Brain microvascular endothelial cell (primary cell): Measurements from ENCODE around the gene IGF1R.

Source experiments
- DNase-seq: peaks from one replicate; pipeline ENCODE4 v3.0.0-alpha.2; 2020
- H3K27ac ChIP-seq: fragments of 250-450 bp; sonication (Bioruptor Pico); 2 replicates; pipeline ENCODE4 v1.5.1; 2020; ENCODE audit warnings: mild to moderate bottlenecking, moderate library complexity
- H3K27me3 ChIP-seq: fragments of 250-450 bp; sonication (Bioruptor Pico); replicated peaks from 2 replicates; pipeline ENCODE4 v1.5.1; 2020; ENCODE audit warnings: mild to moderate bottlenecking
- H3K36me3 ChIP-seq: fragments of 250-450 bp; sonication (Bioruptor Pico); replicated peaks from 2 replicates; pipeline ENCODE4 v1.5.1; 2020; ENCODE audit warnings: mild to moderate bottlenecking
- H3K4me3 ChIP-seq: 2 replicates; pipeline ENCODE4 v1.5.1; 2011; ENCODE audit warnings: low read depth, mild to moderate bottlenecking, control low read depth, low read length, moderate library complexity
- CTCF ChIP-seq: IDR thresholded peaks from 2 replicates; pipeline ENCODE4 v1.5.1; 2011; ENCODE audit warnings: low read depth, mild to moderate bottlenecking, moderate library complexity, low read length, control low read depth, inconsistent platforms; ENCODE audit errors: missing control alignments
- in situ Hi-C: cut with HindIII; loops from 2 replicates; pipeline ENCODE4 v1.10.0; 2017; ENCODE audit warnings: low sequenced_read_pairs, low pct_ligation_motif_present

Gene IGF1R

GRCh38 chr15:98647774-98648653, at the start of gene IGF1R:
TSS of gene IGF1R (plus strand) at chr15:98648539. CDS start at chr15:98649582, 1,043 bp downstream.
- Histone ChIP-seq H3K27ac (peak within 1 kb of the TSS; percentile 69), H3K36me3 (no peaks in the 10 kb centered on the region), H3K27me3 (peaks cover 6% of the 10 kb centered on the region), H3K4me3 (peak within 1 kb of the TSS; percentile 85)
- TF ChIP-seq CTCF: peak; percentile 1
- in situ Hi-C loops: no loop called here
- peak; percentile 90 for DNase-seq

- in situ Hi-C loops: no loop called here
- Histone ChIP-seq H3K27me3 (peaks cover 3% of the 10 kb centered on the region), H3K4me3 (peak overlapping the region; percentile 66), H3K27ac (no peak overlapping the region), H3K36me3 (no peaks in the 10 kb centered on the region)
- TF ChIP-seq CTCF: no peak
- DNase-seq: peak; percentile 59
Measured at GRCh38 chr15:98599909-98600691, 48.2 kb upstream of the IGF1R start.

- Histone ChIP-seq H3K36me3 (no peaks in the 10 kb centered on the region), H3K4me3 (no peak overlapping the region), H3K27me3 (no peaks in the 10 kb centered on the region), H3K27ac (no peak overlapping the region)
- no peak for TF ChIP-seq CTCF
- DNase-seq: no peak
- in situ Hi-C loops: no loop called here
Measured at GRCh38 chr15:98604983-98605382, 43.4 kb upstream of the IGF1R start.

GRCh38 chr15:98609144-98609852, 39.0 kb upstream of the IGF1R start:
- in situ Hi-C loops: no loop called here
- Histone ChIP-seq H3K4me3 (no peak overlapping the region), H3K27me3 (no peaks in the 10 kb centered on the region), H3K27ac (no peak overlapping the region), H3K36me3 (no peaks in the 10 kb centered on the region)
- peak; percentile 7 for DNase-seq
- TF ChIP-seq CTCF: no peak

GRCh38 chr15:98610991-98611390, 37.3 kb upstream of the IGF1R start:
- no peak overlapping the region for H3K27ac ChIP-seq

More at GRCh38 chr15:98610991-98611390, 37.3 kb upstream of the IGF1R start:
- Histone ChIP-seq H3K27me3 (no peaks in the 10 kb centered on the region), H3K36me3 (no peaks in the 10 kb centered on the region), H3K4me3 (no peak overlapping the region)
- DNase-seq: no peak
- in situ Hi-C loops: no loop called here
- no peak for TF ChIP-seq CTCF
